Measurements from ENCODE around the gene SEMA4A. TPM values are rescaled to one million over a fixed set of nuclear protein-coding genes. Genes with fewer than 3 reads are reported as not detected.
A peak's percentile ranks its signal among the peaks of the same experiment; 100 is the strongest.

The SEMA4A gene
- total RNA-seq, 2 experiments from 2014 or later, result 9.4 to 10.1 TPM

DNA sequence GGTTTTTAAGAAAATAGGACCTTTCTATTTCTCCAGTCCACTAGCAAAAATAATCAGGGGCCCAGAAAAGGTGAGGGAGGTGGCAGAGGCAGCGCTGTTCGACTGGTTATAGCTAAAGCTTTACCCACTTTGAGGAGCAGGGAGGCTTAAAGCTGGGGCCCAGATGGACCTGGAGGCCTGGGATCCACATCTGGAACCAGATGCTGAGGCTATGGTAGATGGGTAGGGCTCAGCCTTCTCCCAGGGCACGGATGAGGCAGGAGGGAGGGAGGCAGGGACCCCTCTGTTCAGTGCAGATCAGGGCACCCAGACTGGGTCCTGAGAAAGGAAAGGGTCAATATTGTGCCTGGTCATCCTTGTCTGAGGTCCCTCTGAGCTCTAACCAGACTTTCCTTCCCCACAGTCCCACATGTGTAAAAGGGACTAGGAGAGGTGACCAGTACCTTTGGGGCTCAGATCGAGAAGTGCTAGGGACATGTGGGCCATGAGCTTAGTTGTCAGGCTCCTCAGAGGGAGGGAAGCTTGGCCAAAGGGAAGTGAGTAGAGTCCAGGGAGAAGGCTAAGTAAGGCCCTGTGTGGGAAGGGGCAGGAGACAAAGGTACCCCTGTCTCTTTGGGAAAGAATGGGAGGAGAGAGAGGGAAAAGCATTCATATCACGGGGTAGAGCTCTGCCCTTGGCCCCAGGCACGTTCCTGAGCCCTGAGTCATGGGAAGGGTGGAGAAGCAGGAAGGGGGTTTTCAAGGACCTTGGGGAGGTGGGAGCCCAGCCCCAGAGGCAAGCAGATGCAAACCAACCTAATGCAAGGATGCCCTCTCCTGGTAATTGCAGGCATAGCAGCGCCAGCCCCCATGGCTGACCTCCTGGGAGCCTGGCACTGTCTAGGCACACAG, 23.5 kb upstream of the SEMA4A start:
- ChIA-PET POLR2A (interaction anchor here (1.2 to 1.8 kb wide), 6 partner anchors 15 to 83 kb away, joined by 3 to 6 read pairs (median 3); partner anchors contain the start of genes LMNA and PMF1), CTCF (interaction anchor here (0.8 to 8.1 kb wide), 12 partner anchors 10 to 96 kb away, joined by 3 to 194 read pairs (median 5); partner anchors contain the start of gene LMNA)
- no peak for ATAC-seq (ENCODE audit: poor library complexity)
- no peak overlapping the region for H3K27ac ChIP-seq (ENCODE audit: low read depth in 1 of 2, low read length in 2 of 2)
- Mint-ChIP-seq H3K4me3 (peak overlapping the region; percentile 60), H3K4me1 (ENCODE audit: low read depth) (peaks cover 50% of the 10 kb centered on the region), H3K9me3 (no peaks in the 10 kb centered on the region), H3K27ac (peak overlapping the region; percentile 78), H3K27me3 (no peaks in the 10 kb centered on the region), H3K36me3 (ENCODE audit: low read depth) (peaks cover 12% of the 10 kb centered on the region)
- H3K36me3 ChIP-seq (ENCODE audit: insufficient read depth, low read length), result peaks cover 24% of the 10 kb centered on the region
- TF ChIP-seq, protein P1, sequence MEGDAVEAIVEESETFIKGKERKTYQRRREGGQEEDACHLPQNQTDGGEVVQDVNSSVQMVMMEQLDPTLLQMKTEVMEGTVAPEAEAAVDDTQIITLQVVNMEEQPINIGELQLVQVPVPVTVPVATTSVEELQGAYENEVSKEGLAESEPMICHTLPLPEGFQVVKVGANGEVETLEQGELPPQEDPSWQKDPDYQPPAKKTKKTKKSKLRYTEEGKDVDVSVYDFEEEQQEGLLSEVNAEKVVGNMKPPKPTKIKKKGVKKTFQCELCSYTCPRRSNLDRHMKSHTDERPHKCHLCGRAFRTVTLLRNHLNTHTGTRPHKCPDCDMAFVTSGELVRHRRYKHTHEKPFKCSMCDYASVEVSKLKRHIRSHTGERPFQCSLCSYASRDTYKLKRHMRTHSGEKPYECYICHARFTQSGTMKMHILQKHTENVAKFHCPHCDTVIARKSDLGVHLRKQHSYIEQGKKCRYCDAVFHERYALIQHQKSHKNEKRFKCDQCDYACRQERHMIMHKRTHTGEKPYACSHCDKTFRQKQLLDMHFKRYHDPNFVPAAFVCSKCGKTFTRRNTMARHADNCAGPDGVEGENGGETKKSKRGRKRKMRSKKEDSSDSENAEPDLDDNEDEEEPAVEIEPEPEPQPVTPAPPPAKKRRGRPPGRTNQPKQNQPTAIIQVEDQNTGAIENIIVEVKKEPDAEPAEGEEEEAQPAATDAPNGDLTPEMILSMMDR (IDR thresholded peaks at IDR 0.05), result peak; percentile 92
- no peaks in the 10 kb centered on the region for H3K27me3 ChIP-seq (ENCODE audit: control insufficient read depth in 1 of 2, insufficient read depth in 2 of 2, low read length in 2 of 2)
- peaks cover 58% of the 10 kb centered on the region for H3K4me1 ChIP-seq (ENCODE audit: insufficient read depth, low read length)
- peak; percentile 60 to 87 (median 72) for DNase-seq
- no peak overlapping the region for H3K4me3 ChIP-seq (ENCODE audit: low read length)
- intact Hi-C loops (cut with DNase I, micrococcal nuclease), result loop anchor here (1.0 kb wide), 2 partner anchors 34 to 40 kb away; no protein-coding TSS in a partner anchor
- H3K9me3 ChIP-seq (ENCODE audit: control insufficient read depth in 1 of 2, insufficient read depth in 1 of 2, low read length in 2 of 2), result no peaks in the 10 kb centered on the region

DNA sequence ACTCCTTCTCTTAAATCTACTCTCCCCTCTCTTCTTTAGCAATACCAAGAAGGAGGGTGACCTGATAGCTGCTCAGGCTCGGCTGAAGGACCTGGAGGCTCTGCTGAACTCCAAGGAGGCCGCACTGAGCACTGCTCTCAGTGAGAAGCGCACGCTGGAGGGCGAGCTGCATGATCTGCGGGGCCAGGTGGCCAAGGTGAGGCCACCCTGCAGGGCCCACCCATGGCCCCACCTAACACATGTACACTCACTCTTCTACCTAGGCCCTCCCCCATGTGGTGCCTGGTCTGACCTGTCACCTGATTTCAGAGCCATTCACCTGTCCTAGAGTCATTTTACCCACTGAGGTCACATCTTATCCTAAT, 22.8 kb upstream of the SEMA4A start:
- Histone ChIP-seq H3K9me3 (ENCODE audit: control insufficient read depth in 1 of 2, insufficient read depth in 1 of 2, low read length in 2 of 2) (no peaks in the 10 kb centered on the region), H3K4me1 (ENCODE audit: insufficient read depth, low read length) (peaks cover 52% of the 10 kb centered on the region), H3K27ac (ENCODE audit: low read depth in 1 of 2, low read length in 2 of 2) (no peak overlapping the region), H3K27me3 (ENCODE audit: control insufficient read depth in 1 of 2, insufficient read depth in 2 of 2, low read length in 2 of 2) (no peaks in the 10 kb centered on the region), H3K36me3 (ENCODE audit: insufficient read depth, low read length) (peaks cover 30% of the 10 kb centered on the region), H3K4me3 (ENCODE audit: low read length) (no peak overlapping the region)
- ChIA-PET POLR2A (interaction anchor here (1.2 to 1.4 kb wide), 4 partner anchors 16 to 82 kb away, joined by 3 read pairs; partner anchors contain the start of genes LMNA and PMF1), CTCF (interaction anchor here (0.5 to 8.1 kb wide), 7 partner anchors 15 to 95 kb away, joined by 3 to 194 read pairs (median 5); partner anchors contain the start of gene LMNA)
- Mint-ChIP-seq H3K4me3 (peak overlapping the region; percentile 60), H3K4me1 (ENCODE audit: low read depth) (peaks cover 46% of the 10 kb centered on the region), H3K9me3 (no peaks in the 10 kb centered on the region), H3K36me3 (ENCODE audit: low read depth) (peaks cover 12% of the 10 kb centered on the region), H3K27me3 (no peaks in the 10 kb centered on the region), H3K27ac (peak overlapping the region; percentile 78)
- ATAC-seq (ENCODE audit: poor library complexity) (no peak), DNase-seq (no peak)
- intact Hi-C loops (cut with DNase I, micrococcal nuclease), result loop anchor here (1.0 kb wide), 2 partner anchors 34 to 40 kb away; no protein-coding TSS in a partner anchor
- TF ChIP-seq, protein P1 (IDR thresholded peaks at IDR 0.05), result peak; percentile 21

DNA sequence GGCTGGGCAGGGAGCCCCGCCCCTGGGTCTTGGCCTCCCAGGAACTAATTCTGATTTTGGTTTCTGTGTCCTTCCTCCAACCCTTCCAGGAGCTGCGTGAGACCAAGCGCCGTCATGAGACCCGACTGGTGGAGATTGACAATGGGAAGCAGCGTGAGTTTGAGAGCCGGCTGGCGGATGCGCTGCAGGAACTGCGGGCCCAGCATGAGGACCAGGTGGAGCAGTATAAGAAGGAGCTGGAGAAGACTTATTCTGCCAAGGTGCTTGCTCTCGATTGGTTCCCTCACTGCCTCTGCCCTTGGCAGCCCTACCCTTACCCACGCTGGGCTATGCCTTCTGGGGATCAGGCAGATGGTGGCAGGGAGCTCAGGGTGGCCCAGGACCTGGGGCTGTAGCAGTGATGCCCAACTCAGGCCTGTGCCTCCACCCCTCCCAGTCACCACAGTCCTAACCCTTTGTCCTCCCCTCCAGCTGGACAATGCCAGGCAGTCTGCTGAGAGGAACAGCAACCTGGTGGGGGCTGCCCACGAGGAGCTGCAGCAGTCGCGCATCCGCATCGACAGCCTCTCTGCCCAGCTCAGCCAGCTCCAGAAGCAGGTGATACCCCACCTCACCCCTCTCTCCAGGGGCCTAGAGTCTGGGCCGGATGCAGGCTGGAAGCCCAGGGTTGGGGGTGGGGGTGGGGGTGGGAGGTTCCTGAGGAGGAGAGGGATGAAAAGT, 18.5 kb upstream of the SEMA4A start:
- TF ChIP-seq, protein P1 (IDR thresholded peaks at IDR 0.05), result no peak
- no peaks in the 10 kb centered on the region for H3K9me3 ChIP-seq (ENCODE audit: control insufficient read depth in 1 of 2, insufficient read depth in 1 of 2, low read length in 2 of 2)
- H3K27ac ChIP-seq (ENCODE audit: low read depth in 1 of 2, low read length in 2 of 2), result no peak overlapping the region
- ChIA-PET POLR2A (interaction anchor here (1.6 kb wide), 1 partner anchor 78 kb away, joined by 5 read pairs; the partner anchor contains the start of gene PMF1), CTCF (interaction anchor here (1.1 to 3.4 kb wide), 2 partner anchors 38 to 90 kb away, joined by 3 to 19 read pairs; no protein-coding TSS in a partner anchor)
- H3K9me3 Mint-ChIP-seq, result no peaks in the 10 kb centered on the region
- peak overlapping the region; percentile 33 for H3K27ac Mint-ChIP-seq
- peaks cover 7% of the 10 kb centered on the region for H3K4me1 Mint-ChIP-seq (ENCODE audit: low read depth)
- peaks cover 9% of the 10 kb centered on the region for H3K4me1 ChIP-seq (ENCODE audit: insufficient read depth, low read length)
- ATAC-seq (ENCODE audit: poor library complexity) (no peak), DNase-seq (no peak)
- peaks cover 60% of the 10 kb centered on the region for H3K36me3 ChIP-seq (ENCODE audit: insufficient read depth, low read length)
- intact Hi-C loops (cut with DNase I, micrococcal nuclease), result no loop called here
- H3K27me3 ChIP-seq (ENCODE audit: control insufficient read depth in 1 of 2, insufficient read depth in 2 of 2, low read length in 2 of 2), result no peaks in the 10 kb centered on the region
- no peaks in the 10 kb centered on the region for H3K27me3 Mint-ChIP-seq
- H3K36me3 Mint-ChIP-seq (ENCODE audit: low read depth), result peaks cover 16% of the 10 kb centered on the region
- H3K4me3 ChIP-seq (ENCODE audit: low read length), result no peak overlapping the region
- H3K4me3 Mint-ChIP-seq, result no peak overlapping the region
